ENCODE results near the gene NOD1.

NOD1 gene

GRCh38 chr7:30468791-30469190 is 9.8 kb downstream of the NOD1 start:
- no peak for DNase-seq

GRCh38 chr7:30468041-30468440 is 10.5 kb downstream of the NOD1 start:
- no peak for DNase-seq

GRCh38 chr7:30467271-30467670 is 11.3 kb downstream of the NOD1 start:
- no peak for DNase-seq

GRCh38 chr7:30466266-30466665 is 12.3 kb downstream of the NOD1 start:
- DNase-seq = no peak

GRCh38 chr7:30465811-30466180 is 12.8 kb downstream of the NOD1 start:
- DNase-seq = no peak

- no peak for DNase-seq
These were observed 13.4 kb downstream of the NOD1 start for GRCh38 chr7:30465046-30465810.

- no peak for DNase-seq
These were observed 14.3 kb downstream of the NOD1 start for GRCh38 chr7:30464231-30464671.

- no peak for DNase-seq
These were observed 15.0 kb downstream of the NOD1 start for GRCh38 chr7:30463405-30464145.

GRCh38 chr7:30462179-30462578 is 16.4 kb downstream of the NOD1 start:
- no peak for DNase-seq

GRCh38 chr7:30460246-30460633 is 18.3 kb downstream of the NOD1 start:
- no peak for DNase-seq

- no peak for DNase-seq
These were observed 18.9 kb downstream of the NOD1 start for GRCh38 chr7:30459591-30460245.

- no peak for DNase-seq
These were observed 20.3 kb downstream of the NOD1 start for GRCh38 chr7:30458311-30458710.

- DNase-seq = no peak
These were observed 24.7 kb downstream of the NOD1 start for GRCh38 chr7:30453921-30454320.

GRCh38 chr7:30453016-30453415 is 25.6 kb downstream of the NOD1 start:
- DNase-seq = no peak

GRCh38 chr7:30452280-30452930 is 26.2 kb downstream of the NOD1 start:
- DNase-seq = no peak

GRCh38 chr7:30451539-30452279 is 26.9 kb downstream of the NOD1 start:
- DNase-seq = no peak

- no peak for DNase-seq
These were observed 27.5 kb downstream of the NOD1 start for GRCh38 chr7:30450983-30451497.

GRCh38 chr7:30450240-30450982 is 28.2 kb downstream of the NOD1 start:
- no peak for DNase-seq

- no peak for DNase-seq
These were observed 30.0 kb downstream of the NOD1 start for GRCh38 chr7:30448461-30449189.

GRCh38 chr7:30447466-30447865 is 31.1 kb downstream of the NOD1 start:
- no peak for DNase-seq

- DNase-seq = no peak
These were observed 32.3 kb downstream of the NOD1 start for GRCh38 chr7:30446266-30446665.
